ENCODE measurements around the gene EXOC4.

GRCh38 chr7:133372337-133372736 is 119.5 kb downstream of the EXOC4 start:
- no peak for TF ChIP-seq POLR2A (IDR thresholded peaks at IDR 0.05)
- TF ChIP-seq CTCF (IDR thresholded peaks at IDR 0.05) = no peak
